ENCODE results near the gene SPIRE2. TPM values are rescaled to one million over a fixed set of nuclear protein-coding genes. Genes with fewer than 3 reads are reported as not detected.

The SPIRE2 gene
- total and polyA plus RNA-seq, 9 of the 15 experiments (the other 6 are each of a cell fraction or from before 2014, with no cell fraction given): 0.70 to 7.5 (median 4.6) TPM

- FAIRE-seq (no peak), DNase-seq (ENCODE audit: extremely low read depth in 1 of 4, low spot score in 3 of 4) (no peak), ATAC-seq (no peak)
- no peaks in the 10 kb centered on the region for H3K4me1 ChIP-seq (replicated peaks in 1 of 2; ENCODE audit: control insufficient read depth in 2 of 2, insufficient read depth in 2 of 2, low read length in 2 of 2)
- POLR2A ChIA-PET: interaction anchor here (1.0 to 1.1 kb wide), 3 partner anchors 11 to 25 kb away, joined by 3 to 5 read pairs (median 3); no protein-coding TSS in a partner anchor
- no peak overlapping the region for H3K9ac ChIP-seq (ENCODE audit: insufficient read depth in 1 of 2, low read depth in 2 of 2, low read length in 2 of 2)
- intact Hi-C loops (cut with micrococcal nuclease): loop anchor here (1.0 to 2.0 kb wide), 3 partner anchors 67 to 93 kb away; partner anchors contain the start of gene SPATA2L
- H2AFZ ChIP-seq (ENCODE audit: low read depth, low read length): no peak overlapping the region
- no peaks in the 10 kb centered on the region for H3K9me1 ChIP-seq (ENCODE audit: control insufficient read depth, insufficient read depth, low read length)
- H4K20me1 ChIP-seq (replicated peaks; ENCODE audit: control insufficient read depth, insufficient read depth, low read length): 0 out of 2 replicates have a peak, but pooled peaks cover 3% of the 10 kb centered on the region
- no peak overlapping the region for H3K27ac ChIP-seq (ENCODE audit: extremely low read depth, low read depth, low read length)
- CTCF ChIA-PET (ENCODE audit: low intra/inter-chr PET ratio): interaction anchor here (2.0 kb wide), 1 partner anchor 88 kb away, joined by 9 read pairs; no protein-coding TSS in a partner anchor
- no peak overlapping the region for H3K4me3 ChIP-seq
- no peak for TF ChIP-seq HEY1 (CRISPR knock-in tag; IDR thresholded peaks at IDR 0.05; ENCODE audit: borderline replicate concordance)
- TF ChIP-seq ZNF316 (IDR thresholded peaks at IDR 0.05): peak; percentile 62
- WGBS (ENCODE audit: insufficient coverage, low coverage, missing lambda C conversion rate): 96% methylated on average over 7 of the region's 7 CpGs
- in situ Hi-C loops (cut with MboI): no loop called here
- no TSS peak for BruUV-seq (replicated peaks)
- H3K79me2 ChIP-seq (ENCODE audit: control insufficient read depth, insufficient read depth, low read length): 0 out of 3 replicates have a peak, but pooled peaks cover 3% of the 10 kb centered on the region
- no peaks in the 10 kb centered on the region for H3K27me3 ChIP-seq (ENCODE audit: control insufficient read depth in 2 of 2, insufficient read depth in 2 of 2, low read length in 2 of 2)
- H3K36me3 ChIP-seq (ENCODE audit: control insufficient read depth, insufficient read depth, low read length): peaks cover 88% of the 10 kb centered on the region; the same call in 2 of the 3 replicates
- H3K4me2 ChIP-seq (ENCODE audit: insufficient read depth, low read length): no peak overlapping the region
- no peaks in the 10 kb centered on the region for H3K9me3 ChIP-seq (replicated peaks; ENCODE audit: control insufficient read depth, insufficient read depth, low read depth, low read length)
Measured at GRCh38 chr16:89793955-89794354, 34.3 kb upstream of the SPIRE2 start.

GRCh38 chr16:89795676-89796075 is 32.6 kb upstream of the SPIRE2 start:
- in situ Hi-C loops (cut with MboI): no loop called here
- Histone ChIP-seq H3K79me2 (ENCODE audit: control insufficient read depth, insufficient read depth, low read length) (0 out of 3 replicates have a peak, but pooled peaks cover 3% of the 10 kb centered on the region), H3K27me3 (ENCODE audit: control insufficient read depth in 2 of 2, insufficient read depth in 2 of 2, low read length in 2 of 2) (no peaks in the 10 kb centered on the region), H3K9ac (ENCODE audit: insufficient read depth in 1 of 2, low read depth in 2 of 2, low read length in 2 of 2) (no peak overlapping the region), H3K9me3 (replicated peaks; ENCODE audit: control insufficient read depth, insufficient read depth, low read depth, low read length) (no peaks in the 10 kb centered on the region), H2AFZ (ENCODE audit: low read depth, low read length) (no peak overlapping the region), H3K36me3 (ENCODE audit: control insufficient read depth, insufficient read depth, low read length) (peaks cover 91% of the 10 kb centered on the region; the same call in 2 of the 3 replicates), H4K20me1 (replicated peaks; ENCODE audit: control insufficient read depth, insufficient read depth, low read length) (0 out of 2 replicates have a peak, but pooled peaks cover 3% of the 10 kb centered on the region), H3K27ac (ENCODE audit: extremely low read depth, low read depth, low read length) (no peak overlapping the region), H3K4me2 (ENCODE audit: insufficient read depth, low read length) (no peak overlapping the region), H3K4me1 (replicated peaks in 1 of 2; ENCODE audit: control insufficient read depth in 2 of 2, insufficient read depth in 2 of 2, low read length in 2 of 2) (no peaks in the 10 kb centered on the region), H3K4me3 (no peak overlapping the region), H3K9me1 (ENCODE audit: control insufficient read depth, insufficient read depth, low read length) (no peaks in the 10 kb centered on the region)
- WGBS (ENCODE audit: insufficient coverage, low coverage, missing lambda C conversion rate): 94% methylated on average over 5 of the region's 5 CpGs
- DNase-seq (ENCODE audit: extremely low read depth in 1 of 4, low spot score in 3 of 4) (no peak), ATAC-seq (no peak), FAIRE-seq (no peak)
- TF ChIP-seq BRCA1 (IDR thresholded peaks at IDR 0.05) (no peak), BRCA1 (CRISPR knock-in tag; IDR thresholded peaks at IDR 0.05) (no peak), RFX1 (IDR thresholded peaks at IDR 0.05) (peak; percentile 68), CBFB (CRISPR knock-in tag; IDR thresholded peaks at IDR 0.05) (no peak), BACH1 (tag; IDR thresholded peaks at IDR 0.05) (no peak)
- POLR2A ChIA-PET: interaction anchor here (0.6 kb wide), 1 partner anchor 57 kb away, joined by 3 read pairs; no protein-coding TSS in a partner anchor
- intact Hi-C loops (cut with micrococcal nuclease): no loop called here
- CTCF ChIA-PET (ENCODE audit: low intra/inter-chr PET ratio): no interaction called here
- no TSS peak for BruUV-seq (replicated peaks)

Data from K562 (cell line).